Hematopoietic multipotent progenitor cell treated with erythropoietin and hydrocortisone succinate and interleukin-3 and kit ligand, for 15 days (in vitro differentiated cells): ENCODE results near the gene ARL8A.
A peak's percentile ranks its signal among the peaks of the same experiment; 100 is the strongest.
"Not testable (repeated sequence)": the region's sequence is repeated elsewhere in the genome, so short reads cannot be mapped to it uniquely, and the experiment has no call there.

Experiments
- DNase-seq: peaks from one replicate; pipeline ENCODE4 v3.0.0-alpha.2; 2015; ENCODE audit warnings: low spot score

Gene ARL8A

GRCh38 chr1:202144402-202145067 is at the start of gene ARL8A:
ARL8A (minus strand) TSS chr1:202144737; CDS start chr1:202144572, 165 bp downstream.
- DNase-seq = peak; percentile 66

GRCh38 chr1:202194328-202194648 is 49.8 kb upstream of the ARL8A start:
- no peak for DNase-seq

- DNase-seq = no peak
Observed at GRCh38 chr1:202193614-202194327, 49.2 kb upstream of the ARL8A start, which contains the start of gene LGR6. LGR6 (plus strand) TSS chr1:202193799; CDS start chr1:202193990, 191 bp downstream.

- peak; percentile 45 for DNase-seq
Observed at GRCh38 chr1:202192770-202193613, 48.5 kb upstream of the ARL8A start.

GRCh38 chr1:202191391-202191790 is 46.9 kb upstream of the ARL8A start:
- DNase-seq = not testable (repeated sequence)

- DNase-seq = no peak
Observed at GRCh38 chr1:202189918-202190715, 45.6 kb upstream of the ARL8A start.

- peak; percentile 75 for DNase-seq
Observed at GRCh38 chr1:202189001-202189790, 44.7 kb upstream of the ARL8A start.

- DNase-seq = no peak
Observed at GRCh38 chr1:202187697-202188407, 43.3 kb upstream of the ARL8A start.

- DNase-seq = no peak
Observed at GRCh38 chr1:202187041-202187671, 42.6 kb upstream of the ARL8A start.

- no peak for DNase-seq
Observed at GRCh38 chr1:202186327-202186726, 41.8 kb upstream of the ARL8A start.

- DNase-seq = peak; percentile 74
Observed at GRCh38 chr1:202184750-202185460, 40.4 kb upstream of the ARL8A start.

GRCh38 chr1:202182040-202182877 is 37.7 kb upstream of the ARL8A start:
- DNase-seq = no peak

GRCh38 chr1:202181586-202181985 is 37.0 kb upstream of the ARL8A start:
- DNase-seq = no peak

- DNase-seq = not testable (repeated sequence)
Observed at GRCh38 chr1:202180751-202181139, 36.2 kb upstream of the ARL8A start.

GRCh38 chr1:202179828-202180750 is 35.6 kb upstream of the ARL8A start:
- no peak for DNase-seq

GRCh38 chr1:202176949-202177927 is 32.7 kb upstream of the ARL8A start:
- DNase-seq = no peak
